Measurements from ENCODE around the gene NPAS4. TPM values are rescaled to one million over a fixed set of nuclear protein-coding genes. Genes with fewer than 3 reads are reported as not detected.

NPAS4 gene
- total and polyA plus RNA-seq, 2 of the 13 experiments (the other 11 are each of a cell fraction or from before 2014, with no cell fraction given): not detected

GRCh38 chr11:66438504-66439466 lies 17.9 kb downstream of the NPAS4 start, which contains the start of gene MRPL11 (continued):
- TF ChIP-seq TAF15 (IDR thresholded peaks at IDR 0.05; ENCODE audit: low read depth, low read length, poor library complexity, severe bottlenecking): no peak
- TF ChIP-seq HNRNPLL (IDR thresholded peaks at IDR 0.05; ENCODE audit: low read depth, low read length, poor library complexity, severe bottlenecking): no peak
- TF ChIP-seq ZNF580 (CRISPR knock-in tag; IDR thresholded peaks at IDR 0.05; ENCODE audit: borderline replicate concordance, low read depth): peak; percentile 77; the same call in 1 of the 2 replicates
- no peak for TF ChIP-seq ZNF496 (CRISPR knock-in tag; IDR thresholded peaks at IDR 0.05; ENCODE audit: insufficient replicate concordance)
- no peak for TF ChIP-seq ADNP (CRISPR knock-in tag; IDR thresholded peaks at IDR 0.05)
- TF ChIP-seq ZNF83 (CRISPR knock-in tag; IDR thresholded peaks at IDR 0.05; ENCODE audit: borderline replicate concordance): no peak
- TF ChIP-seq HNF4A (CRISPR knock-in tag; IDR thresholded peaks at IDR 0.05): peak; percentile 61
- TF ChIP-seq PHF8 (CRISPR knock-in tag; IDR thresholded peaks at IDR 0.05): peak; percentile 95
- 0 out of 2 replicates have a peak, but pooled peaks have one; percentile 57 for TF ChIP-seq TOPORS (CRISPR knock-in tag; IDR thresholded peaks at IDR 0.05)
- TF ChIP-seq ZNF503 (CRISPR knock-in tag; IDR thresholded peaks at IDR 0.05): no peak
- TF ChIP-seq ZNF749 (CRISPR knock-in tag; IDR thresholded peaks at IDR 0.05; ENCODE audit: borderline replicate concordance): no peak
- TF ChIP-seq GZF1 (CRISPR knock-in tag; IDR thresholded peaks at IDR 0.05): no peak
- peak; percentile 79; the same call in 1 of the 2 replicates for TF ChIP-seq NCOR1 (IDR thresholded peaks at IDR 0.05; ENCODE audit: borderline replicate concordance, low read length)
- 0 out of 2 replicates have a peak, but pooled peaks have one; percentile 30 for TF ChIP-seq BHLHE40 (IDR thresholded peaks at IDR 0.05; ENCODE audit: low read length)
- TF ChIP-seq ZBTB40 (IDR thresholded peaks at IDR 0.05): no peak
- peak; percentile 65 for TF ChIP-seq ZBTB40 (CRISPR knock-in tag; IDR thresholded peaks at IDR 0.05)
- no peak for TF ChIP-seq KLF9 (CRISPR knock-in tag; IDR thresholded peaks at IDR 0.05; ENCODE audit: low read depth)

All from HepG2 (cell line).